Mesendoderm (in vitro differentiated cells): ENCODE results near the gene ANTXR1.

Source experiments
- DNase-seq: peaks from one replicate; pipeline ENCODE4 v3.0.0; 2013
- H2AK5ac ChIP-seq: 2 replicates; pipeline ENCODE4 v1.6.1; 2013; ENCODE audit warnings: low read length, inconsistent platforms
- H2BK120ac ChIP-seq: 2 replicates; pipeline ENCODE4 v1.6.1; 2013; ENCODE audit warnings: low read depth, mild to moderate bottlenecking, low read length, moderate library complexity, mixed read lengths
- H2BK15ac ChIP-seq: replicated peaks from 2 replicates; pipeline ENCODE4 v1.6.1; 2013; ENCODE audit warnings: low read depth, mild to moderate bottlenecking, moderate library complexity
- H2BK5ac ChIP-seq: 2 replicates; pipeline ENCODE4 v1.6.1; 2013; ENCODE audit warnings: low read length, inconsistent platforms
- H3K18ac ChIP-seq: 2 replicates; pipeline ENCODE4 v1.6.1; 2013; ENCODE audit warnings: mild to moderate bottlenecking, low read length, mixed read lengths
- H3K23ac ChIP-seq: one replicate; pipeline ENCODE4 v1.6.1; 2013; ENCODE audit warnings: low read length
- H3K27ac ChIP-seq: 2 replicates; pipeline ENCODE4 v1.5.1; 2013; ENCODE audit warnings: low read depth, mild to moderate bottlenecking, inconsistent platforms, low read length, moderate library complexity
- H3K27me3 ChIP-seq: 2 replicates; pipeline ENCODE4 v1.6.1; 2013; ENCODE audit warnings: low read length, control low read depth, mild to moderate bottlenecking, inconsistent platforms; ENCODE audit not compliant: insufficient read depth, poor library complexity
- H3K36me3 ChIP-seq: 2 replicates; pipeline ENCODE4 v1.6.1; 2013; ENCODE audit warnings: low read length, inconsistent platforms; ENCODE audit not compliant: control insufficient read depth, insufficient read depth
- H3K4ac ChIP-seq: one replicate; pipeline ENCODE4 v1.6.1; 2013; ENCODE audit warnings: low read depth, mild to moderate bottlenecking, low read length, moderate library complexity
- H3K4me1 ChIP-seq: 2 replicates; pipeline ENCODE4 v1.6.1; 2013; ENCODE audit warnings: low read depth, low read length, inconsistent platforms; ENCODE audit not compliant: control insufficient read depth
- H3K4me2 ChIP-seq: 2 replicates; pipeline ENCODE4 v1.6.1; 2013; ENCODE audit warnings: low read length
- H3K4me3 ChIP-seq: 2 replicates; pipeline ENCODE4 v1.5.1; 2013; ENCODE audit warnings: mild to moderate bottlenecking, low read length
- H3K56ac ChIP-seq: one replicate; pipeline ENCODE4 v1.6.1; 2013; ENCODE audit warnings: low read length
- H3K79me1 ChIP-seq: 2 replicates; pipeline ENCODE4 v1.6.1; 2013; ENCODE audit warnings: low read length, inconsistent platforms
- H3K79me2 ChIP-seq: 2 replicates; pipeline ENCODE4 v1.6.1; 2013; ENCODE audit warnings: mild to moderate bottlenecking, low read length; ENCODE audit not compliant: control insufficient read depth, insufficient read depth
- H3K9ac ChIP-seq: 2 replicates; pipeline ENCODE4 v1.6.1; 2013; ENCODE audit warnings: low read length, inconsistent platforms
- H4K5ac ChIP-seq: one replicate; pipeline ENCODE4 v1.6.1; 2013; ENCODE audit warnings: low read length
- H4K8ac ChIP-seq: one replicate; pipeline ENCODE4 v1.6.1; 2013; ENCODE audit warnings: low read depth, mild to moderate bottlenecking, control low read depth, low read length, moderate library complexity
- whole genome bisulfite sequencing: extraction: QIAGEN DNeasy Blood & Tissue Kit; methylation state at CpG from one replicate; pipeline ENCODE4 v1.1.7; 2013; ENCODE audit warnings: low lambda C conversion rate, missing lambda C conversion rate; ENCODE audit not compliant: insufficient coverage; ENCODE audit errors: extremely low coverage; 5-methylcytosine and 5-hydroxymethylcytosine counted together

The ANTXR1 gene

DNA sequence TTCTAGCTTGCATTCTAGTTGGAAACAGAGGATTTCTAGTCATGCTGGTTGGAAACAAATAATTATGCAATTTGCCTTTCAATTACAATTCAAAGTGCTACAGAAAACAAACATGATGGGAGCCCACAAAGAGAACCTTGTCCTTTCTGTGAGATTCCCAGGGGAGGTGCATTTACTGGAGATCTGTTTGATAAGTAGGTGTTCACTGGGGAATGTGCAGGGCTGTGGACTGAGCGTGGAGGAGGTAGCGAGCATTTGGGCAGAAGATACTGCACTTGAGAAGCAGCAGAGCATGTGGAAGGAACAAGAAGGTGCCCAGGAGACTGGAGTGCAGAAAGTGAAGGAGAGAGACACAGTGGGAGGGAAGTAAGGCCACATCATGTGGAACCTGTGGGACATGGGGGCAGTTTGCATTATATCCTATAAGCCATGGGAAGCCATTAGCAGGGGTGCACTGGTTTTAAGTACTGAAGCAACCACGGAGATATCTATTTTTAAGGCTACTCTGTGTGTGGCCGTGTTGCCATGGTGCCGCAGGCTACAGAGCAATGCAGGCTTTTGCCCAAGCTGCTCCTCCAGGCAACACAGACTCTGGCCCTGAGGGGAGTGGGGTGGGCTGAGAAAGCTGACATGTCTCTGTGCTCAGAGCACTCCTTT, 154.0 kb downstream of the ANTXR1 start:
- Histone ChIP-seq H3K27ac (no peak overlapping the region), H3K36me3 (no peaks in the 10 kb centered on the region), H2AK5ac (no peak overlapping the region)

DNA sequence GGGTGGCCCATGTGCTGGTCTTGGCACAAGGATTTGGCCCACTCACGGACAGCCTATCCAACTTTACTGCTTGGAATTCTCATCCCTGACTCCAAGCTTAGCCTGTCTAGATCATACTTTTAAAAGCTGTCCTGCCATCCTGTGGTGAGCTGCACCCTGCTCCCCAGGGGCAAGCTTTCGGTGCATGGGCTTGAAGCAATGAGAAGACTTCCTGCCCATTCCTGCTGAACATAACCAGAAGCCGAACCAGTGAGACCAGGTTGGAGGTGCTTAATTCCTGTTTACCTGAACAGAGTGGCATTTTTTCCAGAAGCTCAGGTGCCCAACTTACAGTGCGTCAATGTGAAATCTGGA, 154.5 kb downstream of the ANTXR1 start:
- Histone ChIP-seq H3K36me3 (no peaks in the 10 kb centered on the region), H3K23ac (no peak overlapping the region), H3K27me3 (no peaks in the 10 kb centered on the region), H3K4ac (no peak overlapping the region), H3K27ac (no peak overlapping the region), H3K56ac (no peak overlapping the region), H2BK120ac (no peak overlapping the region), H2BK15ac (no peak overlapping the region), H3K79me2 (no peaks in the 10 kb centered on the region), H2AK5ac (no peak overlapping the region), H4K8ac (no peak overlapping the region), H2BK5ac (no peak overlapping the region), H3K18ac (no peak overlapping the region), H3K4me1 (peaks cover 14% of the 10 kb centered on the region), H3K4me2 (no peak overlapping the region), H3K9ac (no peak overlapping the region), H4K5ac (no peak overlapping the region), H3K79me1 (no peaks in the 10 kb centered on the region), H3K4me3 (no peak overlapping the region)
- WGBS, result no CpG with 5 or more reads among the region's 4 CpGs
- DNase-seq, result no peak

More for the DNA sequence above, 154.0 kb downstream of the ANTXR1 start:
- Histone ChIP-seq H3K27me3 (no peaks in the 10 kb centered on the region), H3K56ac (no peak overlapping the region), H3K79me2 (no peaks in the 10 kb centered on the region), H4K5ac (no peak overlapping the region), H4K8ac (no peak overlapping the region), H3K79me1 (no peaks in the 10 kb centered on the region), H3K18ac (no peak overlapping the region), H3K4me3 (no peak overlapping the region), H3K4ac (no peak overlapping the region), H2BK15ac (no peak overlapping the region), H2BK120ac (no peak overlapping the region), H3K4me2 (no peak overlapping the region), H3K9ac (no peak overlapping the region), H3K4me1 (peaks cover 18% of the 10 kb centered on the region), H3K23ac (no peak overlapping the region), H2BK5ac (no peak overlapping the region)
- WGBS, result no CpG with 5 or more reads among the region's 5 CpGs
- DNase-seq, result no peak

DNA sequence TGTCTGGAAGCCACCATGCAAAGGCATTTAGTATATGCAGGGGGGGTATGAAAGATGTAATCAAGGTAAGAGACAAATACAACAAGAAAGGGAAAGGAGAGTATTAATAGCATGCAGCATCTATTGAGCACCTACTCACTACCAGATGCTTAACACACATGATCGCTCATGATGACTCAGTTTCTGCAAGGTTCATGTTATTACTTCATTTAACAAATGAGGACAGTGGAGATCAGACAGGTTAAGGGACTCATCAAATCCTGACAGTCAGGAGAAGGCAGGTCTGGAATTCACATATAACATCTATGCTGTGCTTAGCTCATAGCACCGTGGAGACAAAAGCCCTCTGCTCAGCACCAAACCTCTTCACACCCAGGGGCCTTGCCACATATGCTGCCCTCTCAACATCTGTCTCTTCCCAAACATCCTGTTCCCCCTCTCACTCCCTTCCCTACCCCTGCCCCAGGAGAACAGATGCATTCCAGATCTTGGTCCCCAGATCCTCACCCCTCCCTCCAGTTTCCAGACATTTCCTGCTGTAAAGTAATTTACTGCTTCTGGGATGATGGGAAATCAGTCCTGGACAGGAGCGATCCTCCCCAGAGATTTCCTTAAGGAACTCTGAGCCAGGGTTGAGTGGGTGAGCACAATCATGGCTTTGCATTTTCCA, 155.3 kb downstream of the ANTXR1 start:
- Histone ChIP-seq H3K27me3 (no peaks in the 10 kb centered on the region), H3K4me2 (no peak overlapping the region), H3K56ac (no peak overlapping the region), H4K8ac (no peak overlapping the region), H3K27ac (no peak overlapping the region), H3K18ac (no peak overlapping the region), H3K4me1 (peaks cover 10% of the 10 kb centered on the region), H2AK5ac (no peak overlapping the region), H3K4me3 (no peak overlapping the region), H2BK120ac (no peak overlapping the region), H3K79me2 (no peaks in the 10 kb centered on the region), H3K23ac (no peak overlapping the region), H3K4ac (no peak overlapping the region), H2BK5ac (no peak overlapping the region), H2BK15ac (no peak overlapping the region), H3K79me1 (no peaks in the 10 kb centered on the region), H3K9ac (no peak overlapping the region), H3K36me3 (no peaks in the 10 kb centered on the region), H4K5ac (no peak overlapping the region)
- no peak for DNase-seq
- no CpG with 5 or more reads among the region's 3 CpGs for WGBS

DNA sequence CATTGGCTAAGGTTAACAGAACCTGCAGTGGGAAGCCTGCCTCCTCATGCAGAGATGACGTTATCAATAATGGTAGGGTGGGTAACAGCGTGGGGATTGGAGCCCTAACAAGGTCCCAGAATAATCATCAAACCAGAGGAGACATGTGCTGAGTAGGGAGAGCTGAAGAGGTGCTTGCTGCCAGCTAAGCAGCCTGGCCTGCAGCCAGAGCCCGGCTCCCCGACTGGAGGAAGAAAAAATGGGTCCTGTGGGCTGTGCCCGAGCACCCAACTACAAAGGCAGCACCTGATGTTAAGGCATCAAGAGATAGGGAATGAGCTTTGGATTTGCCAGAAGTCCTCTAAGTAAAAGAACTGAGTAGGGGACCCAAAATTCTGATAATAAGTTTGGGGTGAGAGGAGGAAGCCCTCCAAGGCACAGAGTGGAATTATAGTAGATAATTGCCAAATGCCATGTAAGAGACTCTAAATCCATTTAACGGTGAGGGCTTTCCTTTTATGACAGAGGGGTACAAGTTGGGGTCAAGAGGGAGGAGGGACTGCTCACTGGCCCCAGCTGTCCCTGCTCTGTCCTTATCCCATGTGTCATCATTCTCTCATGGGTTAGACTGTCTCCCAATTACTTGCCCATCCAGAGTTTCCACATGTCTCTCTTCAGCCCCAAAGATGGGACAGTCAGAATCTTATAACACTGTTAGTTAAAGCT, 156.1 kb downstream of the ANTXR1 start:
- Histone ChIP-seq H3K4me1 (peaks cover 4% of the 10 kb centered on the region), H2BK15ac (no peak overlapping the region), H3K18ac (peak overlapping the region; percentile 44), H3K36me3 (no peaks in the 10 kb centered on the region), H3K4me3 (no peak overlapping the region), H3K79me2 (no peaks in the 10 kb centered on the region), H2BK5ac (no peak overlapping the region), H3K4ac (no peak overlapping the region), H3K79me1 (no peaks in the 10 kb centered on the region), H3K27me3 (no peaks in the 10 kb centered on the region), H3K56ac (no peak overlapping the region), H3K9ac (no peak overlapping the region), H4K5ac (no peak overlapping the region), H2AK5ac (no peak overlapping the region), H3K4me2 (no peak overlapping the region), H3K23ac (no peak overlapping the region), H3K27ac (no peak overlapping the region), H4K8ac (no peak overlapping the region), H2BK120ac (no peak overlapping the region)
- WGBS, result no CpG with 5 or more reads among the region's 6 CpGs
- no peak for DNase-seq

DNA sequence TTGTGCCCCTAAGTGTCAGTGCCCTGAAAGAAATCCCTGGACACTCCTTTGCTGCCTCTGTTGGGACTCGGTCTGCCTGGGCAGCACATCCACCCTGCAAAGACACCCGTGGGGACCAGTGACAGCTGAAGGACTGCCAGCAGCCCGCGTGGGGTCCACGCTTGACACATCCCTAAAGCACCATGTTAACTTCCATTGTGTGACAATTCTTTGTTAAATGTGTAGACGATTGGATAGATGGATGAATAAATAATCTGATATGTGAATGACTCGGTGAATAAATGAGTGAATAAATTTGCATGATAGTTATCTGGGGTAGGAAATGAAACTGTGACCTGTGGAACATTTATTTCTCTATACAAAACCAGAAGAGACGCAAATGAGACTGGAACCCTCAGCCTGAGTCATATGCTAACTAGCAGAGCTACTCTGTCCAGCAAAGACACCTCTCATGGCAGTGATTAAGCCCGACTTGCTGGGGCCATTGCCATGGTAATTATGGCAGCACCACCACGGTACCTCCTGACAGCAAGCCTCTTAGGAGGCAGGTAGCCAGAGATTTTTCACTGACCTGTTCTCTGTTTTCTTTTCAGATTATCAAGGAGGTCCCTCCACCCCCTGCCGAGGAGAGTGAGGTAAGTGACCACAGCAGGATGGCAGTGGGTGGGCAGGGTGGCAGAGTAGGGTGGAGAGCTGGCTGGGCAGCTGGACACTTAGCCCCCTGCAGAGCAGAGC, 156.8 kb downstream of the ANTXR1 start:
- Histone ChIP-seq H2BK120ac (no peak overlapping the region), H3K18ac (peak overlapping the region; percentile 44), H3K4me3 (no peak overlapping the region), H3K36me3 (no peaks in the 10 kb centered on the region), H3K27ac (no peak overlapping the region), H4K8ac (no peak overlapping the region), H3K56ac (no peak overlapping the region), H3K4me1 (no peaks in the 10 kb centered on the region), H3K9ac (no peak overlapping the region), H4K5ac (no peak overlapping the region), H3K79me2 (no peaks in the 10 kb centered on the region), H3K23ac (no peak overlapping the region), H2AK5ac (no peak overlapping the region), H2BK5ac (no peak overlapping the region), H3K79me1 (no peaks in the 10 kb centered on the region), H3K4me2 (no peak overlapping the region), H3K4ac (no peak overlapping the region), H2BK15ac (no peak overlapping the region), H3K27me3 (no peaks in the 10 kb centered on the region)
- DNase-seq, result no peak
- WGBS, result no CpG with 5 or more reads among the region's 11 CpGs
